H9 (cell line): ENCODE results near the gene PCSK1N. TPM values are rescaled to one million over a fixed set of nuclear protein-coding genes. Genes with fewer than 3 reads are reported as not detected.

ENCODE experiments used
- DNase-seq: peaks from one replicate; pipeline ENCODE4 v3.0.0-alpha.2; 2017
- H2AFZ ChIP-seq: one replicate; pipeline ENCODE4 v1.6.1; 2013; ENCODE audit warnings: mild to moderate bottlenecking, low read length, control low read depth, moderate library complexity
- H2AK5ac ChIP-seq: 2 replicates; pipeline ENCODE4 v1.6.1; 2013; ENCODE audit warnings: low read length, control low read depth, mixed read lengths; ENCODE audit not compliant: insufficient read length
- H2BK120ac ChIP-seq: one replicate; pipeline ENCODE4 v1.6.1; 2013; ENCODE audit warnings: low read depth, mild to moderate bottlenecking, low read length, control low read depth, inconsistent platforms; ENCODE audit not compliant: poor library complexity, severe bottlenecking
- H2BK12ac ChIP-seq: 2 replicates; pipeline ENCODE4 v1.6.1; 2013; ENCODE audit warnings: low read length, control low read depth, mixed read lengths, low read depth; ENCODE audit not compliant: insufficient read length
- H2BK15ac ChIP-seq: 2 replicates; pipeline ENCODE4 v1.6.1; 2013; ENCODE audit warnings: low read depth, low read length, control low read depth
- H2BK20ac ChIP-seq: one replicate; pipeline ENCODE4 v1.6.1; 2013; ENCODE audit warnings: low read depth, mild to moderate bottlenecking, low read length, control low read depth, inconsistent platforms; ENCODE audit not compliant: poor library complexity, severe bottlenecking
- H2BK5ac ChIP-seq: 2 replicates; pipeline ENCODE4 v1.6.1; 2013; ENCODE audit warnings: low read length, control low read depth, mixed read lengths; ENCODE audit not compliant: insufficient read length
- H3K14ac ChIP-seq: 2 replicates; pipeline ENCODE4 v1.6.1; 2013; ENCODE audit warnings: low read length, control low read depth; ENCODE audit not compliant: insufficient read depth
- H3K18ac ChIP-seq: 2 replicates; pipeline ENCODE4 v1.6.1; 2013; ENCODE audit warnings: low read depth, mild to moderate bottlenecking, mixed read lengths, low read length, control low read depth; ENCODE audit not compliant: insufficient read length
- H3K23ac ChIP-seq: 2 replicates; pipeline ENCODE4 v1.6.1; 2013; ENCODE audit warnings: low read length, control low read depth, mixed read lengths, low read depth; ENCODE audit not compliant: insufficient read length
- H3K23me2 ChIP-seq: 2 replicates; pipeline ENCODE4 v1.6.1; 2013; ENCODE audit warnings: low read depth, mild to moderate bottlenecking, mixed read lengths, low read length, control low read depth; ENCODE audit not compliant: insufficient read length, poor library complexity, severe bottlenecking
- H3K27ac ChIP-seq: 2 replicates; pipeline ENCODE4 v1.5.1; 2013; ENCODE audit warnings: low read length, control low read depth, mixed read lengths, low read depth; ENCODE audit not compliant: insufficient read length
- H3K27me3 ChIP-seq: 2 replicates; pipeline ENCODE4 v1.6.1; 2013; ENCODE audit warnings: low read length, control low read depth, inconsistent platforms; ENCODE audit not compliant: insufficient read depth
- H3K4ac ChIP-seq: 2 replicates; pipeline ENCODE4 v1.6.1; 2013; ENCODE audit warnings: low read depth, mild to moderate bottlenecking, control low read depth, inconsistent platforms, low read length, moderate library complexity
- H3K4me1 ChIP-seq: 2 replicates; pipeline ENCODE4 v1.6.1; 2013; ENCODE audit warnings: low read length, control low read depth, inconsistent platforms; ENCODE audit not compliant: insufficient read depth
- H3K4me2 ChIP-seq: 2 replicates; pipeline ENCODE4 v1.6.1; 2013; ENCODE audit warnings: low read length, control low read depth, mixed read lengths; ENCODE audit not compliant: insufficient read length, insufficient read depth
- H3K56ac ChIP-seq: 2 replicates; pipeline ENCODE4 v1.6.1; 2013; ENCODE audit warnings: low read depth, mild to moderate bottlenecking, mixed read lengths, low read length, control low read depth; ENCODE audit not compliant: insufficient read length
- H3K79me1 ChIP-seq: 2 replicates; pipeline ENCODE4 v1.6.1; 2013; ENCODE audit warnings: low read depth, mild to moderate bottlenecking, moderate library complexity, low read length, control low read depth, inconsistent platforms; ENCODE audit not compliant: insufficient read depth, poor library complexity, severe bottlenecking
- H3K79me2 ChIP-seq: 2 replicates; pipeline ENCODE4 v1.6.1; 2013; ENCODE audit warnings: low read length, control low read depth, inconsistent platforms; ENCODE audit not compliant: insufficient read depth
- H3K9ac ChIP-seq: 2 replicates; pipeline ENCODE4 v1.6.1; 2013; ENCODE audit warnings: low read length, control low read depth, mixed read lengths; ENCODE audit not compliant: insufficient read length; ENCODE audit errors: extremely low read depth
- H3K9me3 ChIP-seq: one replicate; pipeline ENCODE4 v1.6.1; 2013; ENCODE audit warnings: low read depth, low read length, inconsistent platforms; ENCODE audit not compliant: control insufficient read depth
- H3T11ph ChIP-seq: one replicate; pipeline ENCODE4 v1.6.1; 2013; ENCODE audit warnings: mild to moderate bottlenecking, low read length, control low read depth, inconsistent platforms
- H4K20me1 ChIP-seq: one replicate; pipeline ENCODE4 v1.6.1; 2013; ENCODE audit not compliant: control insufficient read depth, insufficient read length, insufficient read depth
- H4K5ac ChIP-seq: 2 replicates; pipeline ENCODE4 v1.6.1; 2013; ENCODE audit warnings: low read depth, mild to moderate bottlenecking, mixed read lengths, low read length, control low read depth; ENCODE audit not compliant: insufficient read length
- H4K8ac ChIP-seq: replicated peaks from 2 replicates; pipeline ENCODE4 v1.6.1; 2013; ENCODE audit warnings: low read length, control low read depth, mixed read lengths, low read depth; ENCODE audit not compliant: insufficient read length
- H4K91ac ChIP-seq: 2 replicates; pipeline ENCODE4 v1.6.1; 2013; ENCODE audit warnings: low read depth, mild to moderate bottlenecking, moderate library complexity, mixed read lengths, low read length, control low read depth; ENCODE audit not compliant: insufficient read length
- H3K27ac Mint-ChIP-seq, 3 experiments: 2 replicates in 2 of 3; 3 replicates in 1 of 3; pipeline ENCODE4 v1.8.0; 2020 to 2021; ENCODE audit warnings: mixed read lengths in 3 of 3, mild to moderate bottlenecking in 1 of 3, moderate library complexity in 1 of 3
- H3K27me3 Mint-ChIP-seq: 2 replicates; pipeline ENCODE4 v1.8.0; 2021; ENCODE audit warnings: low read depth, mild to moderate bottlenecking, moderate library complexity, mixed read lengths
- H3K36me3 Mint-ChIP-seq, 3 experiments: 2 replicates in 2 of 3; 3 replicates in 1 of 3; pipeline ENCODE4 v1.8.0; 2020 to 2021; ENCODE audit warnings: low read depth in 3 of 3, mixed read lengths in 3 of 3; ENCODE audit not compliant: insufficient read depth in 1 of 3
- H3K4me1 Mint-ChIP-seq, 2 experiments: 2 replicates each; pipeline ENCODE4 v1.8.0; 2020; ENCODE audit warnings: mixed read lengths in 2 of 2
- H3K4me3 Mint-ChIP-seq, 2 experiments: 2 replicates in 1 of 2; 3 replicates in 1 of 2; pipeline ENCODE4 v1.8.0; 2020 to 2021; ENCODE audit warnings: mild to moderate bottlenecking in 2 of 2, mixed read lengths in 2 of 2, moderate library complexity in 1 of 2
- H3K9me3 Mint-ChIP-seq, 2 experiments: 2 replicates in 1 of 2; 3 replicates in 1 of 2; pipeline ENCODE4 v1.8.0; 2020; ENCODE audit warnings: mild to moderate bottlenecking in 2 of 2, mixed read lengths in 2 of 2, moderate library complexity in 1 of 2
- CTCF ChIP-seq: fragments of 200-600 bp; sonication (generic); conservative IDR thresholded peaks from 3 replicates; pipeline ENCODE4 v1.8.0; 2021; ENCODE audit warnings: antibody characterized with exemption, mild to moderate bottlenecking
- WGBS: extraction: QIAGEN DNeasy Blood & Tissue Kit; methylation state at CpG from one replicate; pipeline ENCODE4 v1.1.7; 2013; ENCODE audit warnings: missing lambda C conversion rate, low lambda C conversion rate, mixed read lengths; ENCODE audit not compliant: insufficient read length; ENCODE audit errors: extremely low coverage; 5-methylcytosine and 5-hydroxymethylcytosine counted together
- total RNA-seq: library from RNA; stranded (reverse); gene quantifications from 2 replicates; pipeline ENCODE4 v1.2.1, GENCODE V29; 2021

The PCSK1N gene
- total RNA-seq, 1 experiment from 2014 or later = 3.9 TPM

- Histone ChIP-seq H2BK5ac (no peak overlapping the region), H4K91ac (no peak overlapping the region), H3K23ac (no peak overlapping the region), H2BK20ac (no peak overlapping the region), H4K20me1 (no peaks in the 10 kb centered on the region), H3K79me2 (no peaks in the 10 kb centered on the region), H3K14ac (no peak overlapping the region), H3K9ac (no peak overlapping the region), H4K5ac (no peak overlapping the region), H3T11ph (no peak overlapping the region), H3K27ac (no peak overlapping the region), H3K23me2 (no peaks in the 10 kb centered on the region), H3K79me1 (no peaks in the 10 kb centered on the region), H4K8ac (no peak overlapping the region), H3K56ac (no peak overlapping the region), H2AFZ (no peak overlapping the region), H2BK120ac (no peak overlapping the region), H3K4ac (no peak overlapping the region), H3K27me3 (no peaks in the 10 kb centered on the region), H3K4me1 (no peaks in the 10 kb centered on the region), H2BK12ac (no peak overlapping the region), H2BK15ac (no peak overlapping the region), H3K9me3 (peaks cover 10% of the 10 kb centered on the region), H3K18ac (no peak overlapping the region), H3K4me2 (no peak overlapping the region), H2AK5ac (no peak overlapping the region)
- H3K36me3 Mint-ChIP-seq = peaks cover 0 to 3% (median 2%) of the 10 kb centered on the region in 3 experiments; a peak in 3 of 7 replicates
- no peak for TF ChIP-seq CTCF
- no CpG with 5 or more reads among the region's 2 CpGs for WGBS
- no peak for DNase-seq
- H3K27ac Mint-ChIP-seq = no peak overlapping the region
- peaks cover 55 to 78% of the 10 kb centered on the region in 2 experiments for H3K9me3 Mint-ChIP-seq
- H3K27me3 Mint-ChIP-seq = peaks cover 12% of the 10 kb centered on the region
- H3K4me1 Mint-ChIP-seq = peaks cover 2 to 3% of the 10 kb centered on the region in 2 experiments; a peak in 1 of 4 replicates
- H3K4me3 Mint-ChIP-seq = no peak overlapping the region
Observed at GRCh38 chrX:48782216-48782615, 53.2 kb downstream of the PCSK1N start.
